Stimulated activated CD4-positive, alpha-beta T cell treated with anti-CD3 and anti-CD28 coated beads, Interleukin-15, amount 100 ng/mL, for 24 hours (primary cell): ENCODE data around the gene TNIP1.

Experiments used
- DNase-seq: peaks from one replicate; pipeline ENCODE4 v3.0.0-alpha.2; 2020

TNIP1 gene, protein sequence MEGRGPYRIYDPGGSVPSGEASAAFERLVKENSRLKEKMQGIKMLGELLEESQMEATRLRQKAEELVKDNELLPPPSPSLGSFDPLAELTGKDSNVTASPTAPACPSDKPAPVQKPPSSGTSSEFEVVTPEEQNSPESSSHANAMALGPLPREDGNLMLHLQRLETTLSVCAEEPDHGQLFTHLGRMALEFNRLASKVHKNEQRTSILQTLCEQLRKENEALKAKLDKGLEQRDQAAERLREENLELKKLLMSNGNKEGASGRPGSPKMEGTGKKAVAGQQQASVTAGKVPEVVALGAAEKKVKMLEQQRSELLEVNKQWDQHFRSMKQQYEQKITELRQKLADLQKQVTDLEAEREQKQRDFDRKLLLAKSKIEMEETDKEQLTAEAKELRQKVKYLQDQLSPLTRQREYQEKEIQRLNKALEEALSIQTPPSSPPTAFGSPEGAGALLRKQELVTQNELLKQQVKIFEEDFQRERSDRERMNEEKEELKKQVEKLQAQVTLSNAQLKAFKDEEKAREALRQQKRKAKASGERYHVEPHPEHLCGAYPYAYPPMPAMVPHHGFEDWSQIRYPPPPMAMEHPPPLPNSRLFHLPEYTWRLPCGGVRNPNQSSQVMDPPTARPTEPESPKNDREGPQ

DNA sequence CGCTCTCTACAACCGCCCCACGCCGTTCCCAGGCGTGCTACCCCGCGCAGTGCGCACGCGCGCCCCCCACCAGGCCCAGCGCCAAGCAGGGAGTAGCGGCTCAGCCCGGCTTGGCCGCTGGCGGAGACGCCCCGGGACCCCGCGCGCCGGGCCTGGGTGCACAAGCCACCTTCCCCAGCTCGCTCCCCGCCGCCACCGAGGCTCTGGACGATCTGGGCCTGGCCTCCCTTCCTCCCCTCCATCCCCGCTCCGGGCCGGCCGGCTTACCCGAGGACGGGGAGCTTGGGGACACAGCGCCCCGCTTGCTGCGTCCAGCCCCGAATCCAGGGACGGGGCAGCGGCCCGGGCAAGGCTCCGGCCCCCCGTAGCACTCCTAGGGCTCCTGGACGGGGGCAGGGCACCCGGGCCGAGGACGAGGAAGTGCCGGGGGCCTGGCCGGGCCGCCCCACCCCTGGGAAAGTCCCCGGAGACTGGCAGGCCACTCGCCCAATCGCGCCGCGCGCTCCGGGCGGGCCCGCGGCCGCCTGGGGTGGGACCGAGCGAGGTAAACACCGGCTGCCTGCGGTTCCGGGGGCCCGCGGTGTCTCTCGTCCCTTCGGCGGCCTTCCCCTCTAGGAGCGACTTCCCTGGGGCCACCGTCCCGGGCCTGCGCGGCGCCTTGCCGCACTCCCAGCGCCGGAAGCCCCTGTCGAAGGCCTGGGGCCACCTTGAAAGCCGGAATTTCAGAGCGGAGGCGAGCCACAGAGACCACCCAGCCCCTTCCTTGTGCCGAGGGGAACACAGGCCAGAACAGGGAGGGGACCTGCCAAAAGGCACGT is at the start of gene TNIP1:
TNIP1 (minus strand) TSS at position 422 of the 818 bp plus-strand sequence. CDS start 15,939 bp downstream, outside the sequence.
- peak; percentile 95 for DNase-seq

DNA sequence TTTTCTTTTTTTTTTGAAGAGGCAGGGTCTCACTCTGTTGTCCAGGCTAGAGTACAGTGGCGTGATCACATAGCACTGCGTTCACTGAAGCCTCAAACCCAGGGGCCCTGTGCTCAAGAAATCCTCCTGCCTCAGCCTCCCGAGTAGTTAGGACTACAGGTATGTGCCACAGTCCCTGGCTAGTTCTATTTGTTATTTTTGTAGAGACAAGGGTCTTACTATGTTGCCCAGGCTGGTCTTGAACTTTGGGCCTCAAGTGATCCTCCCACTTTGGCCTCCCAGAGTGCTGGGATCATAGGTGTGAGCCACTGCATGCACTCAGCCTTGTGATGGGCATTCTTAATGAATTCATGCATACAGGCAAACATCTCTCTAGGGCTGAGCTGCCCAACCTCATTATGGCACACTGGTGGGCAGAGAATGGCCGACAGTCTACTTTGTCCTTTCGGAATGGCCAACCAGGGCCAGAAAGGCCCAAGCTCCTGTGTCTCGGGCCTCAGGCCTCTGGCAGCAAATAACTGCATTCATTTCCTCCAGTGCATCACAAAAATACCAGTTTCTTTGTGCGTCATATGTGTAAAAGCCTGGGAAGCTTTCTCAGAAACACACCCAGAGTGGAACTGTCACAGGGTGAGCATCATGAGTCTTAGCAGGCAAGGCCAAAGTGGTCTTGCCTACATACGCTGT is 49.5 kb upstream of the TNIP1 start:
- DNase-seq = no peak

- no peak for DNase-seq
Observed at GRCh38 chr5:151128817-151129216, 48.0 kb upstream of the TNIP1 start.

- no peak for DNase-seq
Observed at GRCh38 chr5:151127926-151128325, 47.1 kb upstream of the TNIP1 start.

- peak; percentile 72 for DNase-seq
Observed at GRCh38 chr5:151126199-151126645, 45.4 kb upstream of the TNIP1 start.

GRCh38 chr5:151125421-151125820 is 44.6 kb upstream of the TNIP1 start:
- DNase-seq = peak; percentile 27

GRCh38 chr5:151123897-151124751 is 43.3 kb upstream of the TNIP1 start:
- DNase-seq = peak; percentile 61

DNA sequence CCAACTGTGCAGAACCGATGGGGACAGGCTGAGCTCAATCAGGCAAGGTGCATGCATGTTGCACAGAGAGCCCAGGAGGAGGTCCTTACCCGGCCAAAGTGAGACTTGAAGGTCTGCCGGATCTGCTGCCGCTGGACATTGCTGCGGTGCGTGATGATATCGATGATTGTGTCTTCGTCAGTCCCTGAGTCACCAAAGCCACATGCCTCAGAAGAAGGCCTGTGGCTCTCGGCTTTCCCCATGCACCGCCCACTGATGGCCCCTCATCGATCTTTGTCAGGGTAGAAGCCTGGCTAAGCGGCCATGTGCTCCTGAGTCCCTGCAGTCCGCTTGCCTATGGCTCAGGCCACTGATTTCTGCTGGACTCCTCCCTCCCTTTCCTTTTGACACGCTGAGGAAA is 42.0 kb upstream of the TNIP1 start:
- no peak for DNase-seq

- DNase-seq = no peak
Observed at GRCh38 chr5:151121665-151122064, 40.8 kb upstream of the TNIP1 start.

DNA sequence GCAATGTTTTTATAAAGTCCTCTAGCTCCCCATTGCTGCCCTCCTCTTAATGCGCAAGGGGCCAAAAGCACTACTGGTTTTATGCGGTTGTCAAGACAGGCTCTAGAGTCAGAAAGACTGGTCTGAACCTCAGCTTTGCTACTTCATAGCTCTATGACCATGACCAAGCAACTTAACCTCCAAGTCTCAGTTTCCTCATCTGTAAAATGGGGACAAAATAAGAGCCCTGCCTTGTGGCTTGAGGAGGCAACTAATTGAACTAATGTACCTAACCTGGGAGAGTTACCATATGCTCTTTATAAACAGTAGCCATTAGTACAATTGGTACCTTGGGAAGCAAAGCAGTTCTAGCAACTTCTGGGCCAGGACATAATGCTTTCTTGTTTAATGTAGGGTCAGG is 40.3 kb upstream of the TNIP1 start:
- DNase-seq = no peak

- no peak for DNase-seq
Observed at GRCh38 chr5:151118913-151119575, 38.2 kb upstream of the TNIP1 start.

DNA sequence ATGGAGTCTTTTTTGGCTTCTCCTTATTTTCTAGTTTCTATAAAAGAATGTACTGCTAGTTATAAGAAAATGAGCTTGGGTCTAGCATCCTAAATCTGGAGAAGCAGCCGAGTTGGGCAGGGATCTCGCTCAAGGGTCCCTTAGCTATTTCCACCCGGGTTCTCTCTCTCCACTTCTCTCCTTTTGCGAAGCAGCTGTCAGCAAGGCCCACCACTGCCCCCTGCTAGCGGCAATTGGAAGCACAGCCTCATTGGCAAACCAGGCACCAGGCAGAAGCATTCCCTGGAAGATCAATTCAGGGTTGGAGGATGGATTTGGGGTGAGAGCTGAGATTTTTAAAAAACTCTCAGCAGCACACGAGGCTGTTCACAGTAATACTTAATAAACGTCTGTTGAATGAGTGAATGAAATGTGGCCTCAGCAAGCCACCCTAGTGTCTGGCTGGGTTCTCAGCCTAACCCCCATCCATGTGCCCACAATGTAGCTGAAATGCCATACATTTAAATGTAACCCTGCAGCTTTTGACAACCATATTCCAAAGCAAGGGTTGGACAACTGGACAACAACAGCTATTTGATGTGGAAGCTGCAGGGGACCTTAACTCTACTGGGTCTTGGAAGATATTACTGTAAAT is 34.6 kb upstream of the TNIP1 start:
- DNase-seq = peak; percentile 82

GRCh38 chr5:151113651-151114050 is 32.8 kb upstream of the TNIP1 start:
- no peak for DNase-seq

GRCh38 chr5:151110992-151111391 is 30.2 kb upstream of the TNIP1 start:
- DNase-seq = no peak

DNA sequence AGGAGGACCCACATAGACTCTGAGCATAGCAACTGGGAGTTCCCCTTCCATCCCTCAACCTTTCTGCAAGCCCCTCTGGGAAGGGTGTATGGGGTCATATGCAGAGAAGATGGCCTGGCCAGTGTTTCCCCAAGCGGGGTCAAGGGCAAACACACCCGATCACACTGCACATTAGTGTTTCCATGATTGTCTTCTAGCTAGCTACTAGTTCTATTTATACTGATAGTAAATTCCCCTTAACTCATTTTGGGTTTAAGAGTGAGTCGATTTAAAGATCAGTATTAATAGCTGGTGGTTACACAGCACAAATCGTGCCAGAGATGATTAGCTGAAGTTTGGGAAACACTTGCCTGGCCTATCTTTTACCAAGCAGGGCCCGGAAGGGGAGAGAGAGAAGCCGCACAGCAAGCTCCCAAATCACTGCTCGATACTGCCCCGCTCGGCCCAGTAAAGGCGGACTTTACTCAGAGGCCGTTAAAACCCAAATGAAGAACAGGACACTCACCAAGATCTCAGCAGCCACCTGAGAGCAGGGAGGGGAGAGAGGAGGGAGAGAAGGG is 29.4 kb upstream of the TNIP1 start:
- DNase-seq = no peak

DNA sequence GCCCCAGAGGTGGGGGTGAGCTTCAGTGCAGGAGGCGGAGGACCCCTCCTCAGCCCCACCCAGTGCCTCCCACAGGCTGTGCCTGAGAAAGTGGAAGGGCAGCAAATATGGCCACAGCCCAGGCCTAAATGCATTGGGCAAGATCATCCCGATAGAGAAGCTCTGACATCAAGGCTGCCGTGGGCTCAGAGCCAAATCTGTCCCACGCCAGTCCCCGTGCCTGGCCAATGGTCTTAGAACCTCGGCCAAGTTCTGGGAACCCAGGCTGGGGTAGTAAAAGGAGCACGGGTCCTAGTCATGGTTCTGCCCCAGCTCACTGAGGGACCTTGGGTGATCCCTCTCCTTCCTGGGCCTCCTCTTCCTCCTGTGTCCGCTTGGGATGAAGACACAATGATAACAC is 27.7 kb upstream of the TNIP1 start:
- no peak for DNase-seq

DNA sequence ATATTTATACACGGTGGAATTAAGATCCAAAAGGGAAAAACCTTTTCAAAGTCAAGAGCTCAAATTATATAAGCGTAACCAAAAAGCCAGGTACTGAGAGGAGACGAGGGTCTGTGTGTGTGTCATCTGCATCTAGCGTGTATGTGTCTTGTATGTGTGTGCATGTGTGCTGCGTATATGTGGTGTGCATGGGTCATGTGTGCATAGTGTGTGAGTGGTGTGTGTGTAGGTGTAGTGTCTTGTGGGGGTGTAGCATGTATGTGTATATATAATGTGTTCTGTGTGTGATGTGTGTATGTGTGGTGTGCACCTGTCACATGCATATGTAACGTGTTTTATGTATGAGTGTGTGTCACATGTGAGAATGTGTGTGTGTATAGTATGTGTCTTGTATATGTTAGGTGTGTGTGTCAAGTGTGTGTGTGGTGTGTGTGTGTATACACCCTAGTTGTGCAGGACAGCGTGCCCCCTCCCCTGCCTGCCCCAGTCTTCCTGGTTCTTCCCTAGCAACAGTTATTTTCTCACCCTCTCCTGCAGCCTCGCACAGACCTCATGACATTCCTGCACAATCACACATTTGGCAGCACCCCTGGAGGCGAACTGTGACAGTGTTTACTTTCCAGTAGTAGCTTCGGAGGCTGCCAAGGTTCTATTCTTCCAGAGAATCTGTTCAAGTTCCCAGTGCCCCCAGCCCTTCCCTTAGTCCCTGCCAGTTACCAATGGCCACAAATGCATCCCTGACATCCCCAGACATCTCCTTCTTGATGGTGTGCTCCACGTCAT is 27.1 kb upstream of the TNIP1 start:
- DNase-seq = no peak

DNA sequence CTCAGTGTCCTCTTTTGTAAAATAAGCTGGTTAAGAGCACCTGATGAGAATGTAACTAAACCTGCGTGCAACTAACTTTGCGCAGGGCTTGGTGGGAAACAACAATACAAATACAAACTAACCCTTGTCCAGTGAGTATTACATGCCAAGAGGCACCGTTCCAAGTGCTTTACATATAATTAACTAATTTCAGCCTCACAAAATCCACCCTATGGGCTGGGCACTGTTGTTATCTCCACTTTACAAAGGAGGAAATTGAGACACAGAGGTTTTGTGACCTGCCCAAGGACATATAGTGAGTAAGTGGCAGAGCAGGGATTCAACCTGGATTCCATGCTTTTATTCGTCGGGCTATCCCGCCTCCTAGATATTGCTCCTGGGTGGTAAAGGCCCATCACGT is 26.2 kb upstream of the TNIP1 start:
- DNase-seq = no peak

GRCh38 chr5:151106509-151106908 is 25.7 kb upstream of the TNIP1 start:
- no peak for DNase-seq

- no peak for DNase-seq
Observed at GRCh38 chr5:151106043-151106442, 25.2 kb upstream of the TNIP1 start.
